Smooth muscle cell (in vitro differentiated cells): ENCODE results near the gene VGLL3. TPM values are rescaled to one million over a fixed set of nuclear protein-coding genes. Genes with fewer than 3 reads are reported as not detected.

Source experiments
- DNase-seq: peaks from one replicate; lab custom pipeline; 2025; ENCODE audit not compliant: unreplicated experiment; lab: John Stamatoyannopoulos, UW
- H2AFZ ChIP-seq: fragments of 200-600 bp; sonication (generic); 2 replicates; pipeline ENCODE4 v1.6.0; 2016; ENCODE audit warnings: antibody characterized with exemption, low read depth, mild to moderate bottlenecking
- H3F3A ChIP-seq: fragments of 200-600 bp; sonication (generic); 2 replicates; pipeline ENCODE4 v1.6.0; 2017; ENCODE audit warnings: antibody characterized with exemption, low read depth
- H3K27ac ChIP-seq: fragments of 200-600 bp; sonication (generic); 2 replicates; pipeline ENCODE4 v1.5.1; 2016; ENCODE audit warnings: low read depth, mild to moderate bottlenecking
- H3K27me3 ChIP-seq: fragments of 200-600 bp; sonication (generic); 2 replicates; pipeline ENCODE4 v1.6.1; 2016; ENCODE audit warnings: low read depth, mild to moderate bottlenecking
- H3K36me3 ChIP-seq: fragments of 200-600 bp; sonication (generic); 2 replicates; pipeline ENCODE4 v1.5.1; 2016; ENCODE audit warnings: low read depth
- H3K4me1 ChIP-seq: fragments of 200-600 bp; sonication (generic); 2 replicates; pipeline ENCODE4 v1.5.1; 2016; ENCODE audit warnings: low read depth
- H3K4me2 ChIP-seq: fragments of 200-600 bp; sonication (generic); 2 replicates; pipeline ENCODE4 v1.6.0; 2016; ENCODE audit warnings: mild to moderate bottlenecking
- H3K4me3 ChIP-seq: fragments of 200-600 bp; sonication (generic); 2 replicates; pipeline ENCODE4 v1.5.1; 2016; ENCODE audit warnings: mild to moderate bottlenecking
- H3K79me2 ChIP-seq: fragments of 200-600 bp; sonication (generic); 2 replicates; pipeline ENCODE4 v1.6.0; 2016; ENCODE audit warnings: low read depth, mild to moderate bottlenecking
- H3K9ac ChIP-seq: fragments of 200-600 bp; sonication (generic); 2 replicates; pipeline ENCODE4 v1.6.0; 2016; ENCODE audit warnings: low read depth
- H3K9me3 ChIP-seq: fragments of 200-600 bp; sonication (generic); replicated peaks from 2 replicates; pipeline ENCODE4 v1.5.1; 2016; ENCODE audit warnings: low read depth
- H4K20me1 ChIP-seq: fragments of 200-600 bp; sonication (generic); 2 replicates; pipeline ENCODE4 v1.6.0; 2016; ENCODE audit warnings: low read depth
- CTCF ChIP-seq: fragments of 200-600 bp; sonication (generic); IDR thresholded peaks from 2 replicates; pipeline ENCODE4 v1.5.1; 2017; ENCODE audit warnings: borderline replicate concordance, mild to moderate bottlenecking, antibody characterized with exemption; ENCODE audit not compliant: insufficient read depth, poor library complexity, severe bottlenecking
- WGBS: methylation state at CpG from one replicate; pipeline ENCODE4 v1.1.7; 2016; ENCODE audit warnings: low lambda C conversion rate; 5-methylcytosine and 5-hydroxymethylcytosine counted together
- polyA plus RNA-seq: library from polyadenylated mRNA; unstranded; fragments of >200 nt; fragmentation: Nextera tagmentation; extraction: Ambion mirVana; gene quantifications from 2 replicates; pipeline ENCODE4 v1.2.1, GENCODE V29; 2016
- total RNA-seq: library from RNA; depleted of rRNA; stranded (reverse); fragments of >200 nt; gene quantifications from 2 replicates; pipeline ENCODE4 v1.2.3, GENCODE V29; 2014

VGLL3 gene
- total and polyA plus RNA-seq, 2 experiments from 2014 or later, result 11.4 to 54.1 TPM

- TF ChIP-seq CTCF, result peak; percentile 38
- no peak overlapping the region for H3K9ac ChIP-seq
- no peaks in the 10 kb centered on the region for H3F3A ChIP-seq
- no peaks in the 10 kb centered on the region for H4K20me1 ChIP-seq
- DNase-seq, result no peak
- H3K4me1 ChIP-seq, result no peaks in the 10 kb centered on the region
- no peaks in the 10 kb centered on the region for H3K79me2 ChIP-seq
- H2AFZ ChIP-seq, result no peak overlapping the region
- H3K36me3 ChIP-seq, result no peaks in the 10 kb centered on the region
- H3K27ac ChIP-seq, result no peak overlapping the region
- 56% methylated on average over 4 of the region's 4 CpGs for WGBS
- no peaks in the 10 kb centered on the region for H3K9me3 ChIP-seq
- H3K27me3 ChIP-seq, result no peaks in the 10 kb centered on the region
- no peak overlapping the region for H3K4me3 ChIP-seq
- H3K4me2 ChIP-seq, result no peak overlapping the region
Observed at GRCh38 chr3:87006844-87007439, 16.0 kb upstream of the VGLL3 start.

DNA sequence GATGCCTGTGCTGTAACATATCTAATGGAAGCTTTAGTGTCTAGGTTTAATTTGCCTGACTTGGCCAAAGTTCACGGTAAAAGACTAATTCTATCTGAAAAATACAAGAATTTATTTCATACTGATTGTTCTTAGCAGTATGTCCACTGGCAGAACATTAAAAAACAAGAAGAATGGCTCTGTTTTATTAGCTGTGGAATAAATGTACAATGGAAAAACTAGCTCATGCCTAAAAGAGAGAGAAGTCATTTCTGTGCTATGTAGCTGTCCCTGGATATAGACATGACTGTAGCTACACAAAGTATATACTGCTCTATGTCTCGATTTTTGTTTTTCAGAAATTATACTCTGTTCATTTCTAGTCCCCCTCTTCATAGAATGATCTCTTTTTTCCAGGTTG is 13.9 kb upstream of the VGLL3 start:
- Histone ChIP-seq H3K4me2 (no peak overlapping the region), H2AFZ (no peak overlapping the region), H3K9me3 (no peaks in the 10 kb centered on the region), H3K27me3 (no peaks in the 10 kb centered on the region), H3K4me3 (no peak overlapping the region), H3K79me2 (no peaks in the 10 kb centered on the region), H4K20me1 (no peaks in the 10 kb centered on the region), H3K9ac (no peak overlapping the region), H3K27ac (no peak overlapping the region), H3K4me1 (no peaks in the 10 kb centered on the region), H3F3A (no peaks in the 10 kb centered on the region), H3K36me3 (no peaks in the 10 kb centered on the region)
- TF ChIP-seq CTCF, result no peak
- DNase-seq, result no peak
- WGBS, result 75% methylated on average over 2 of the region's 2 CpGs

GRCh38 chr3:87002346-87002745 is 11.4 kb upstream of the VGLL3 start:
- H3F3A ChIP-seq, result no peaks in the 10 kb centered on the region
- no peak for TF ChIP-seq CTCF
- H2AFZ ChIP-seq, result no peak overlapping the region
- H3K27me3 ChIP-seq, result no peaks in the 10 kb centered on the region
- DNase-seq, result no peak
- 77% methylated on average over 4 of the region's 4 CpGs for WGBS
- no peaks in the 10 kb centered on the region for H3K79me2 ChIP-seq
- peak overlapping the region; percentile 74 for H3K27ac ChIP-seq
- H3K9me3 ChIP-seq, result no peaks in the 10 kb centered on the region
- no peaks in the 10 kb centered on the region for H4K20me1 ChIP-seq
- H3K4me3 ChIP-seq, result no peak overlapping the region
- H3K9ac ChIP-seq, result no peak overlapping the region
- H3K36me3 ChIP-seq, result no peaks in the 10 kb centered on the region
- H3K4me2 ChIP-seq, result no peak overlapping the region
- H3K4me1 ChIP-seq, result no peaks in the 10 kb centered on the region

DNA sequence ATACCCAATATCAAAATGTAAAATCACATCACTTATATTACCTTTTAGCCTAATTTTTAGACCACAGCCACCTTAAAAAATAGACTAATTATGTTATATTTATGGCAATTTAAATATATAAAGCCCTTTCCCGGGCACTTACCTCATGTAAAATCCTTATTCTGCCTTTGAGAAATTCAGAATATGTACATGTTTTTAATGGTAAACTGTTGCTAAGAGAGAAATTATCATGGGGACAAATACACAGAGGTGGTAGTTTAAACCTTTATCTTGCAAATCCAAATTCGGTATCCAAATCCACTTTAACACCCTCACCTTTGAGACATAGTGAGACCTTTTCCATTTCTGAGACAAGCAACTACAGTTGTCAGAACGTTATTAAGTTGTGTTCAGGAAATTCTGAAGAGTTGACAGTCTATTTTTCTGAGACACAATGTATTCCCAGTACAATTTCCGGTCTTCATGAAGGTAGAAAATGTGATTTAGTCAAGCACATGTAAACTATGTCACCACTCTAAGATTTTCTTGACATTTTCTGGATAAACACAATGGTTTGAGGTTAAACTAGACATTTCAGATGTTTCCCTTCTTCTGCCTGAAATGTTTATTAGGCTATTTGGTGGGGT is 10.6 kb upstream of the VGLL3 start:
- H3K9me3 ChIP-seq, result no peaks in the 10 kb centered on the region
- H3K27ac ChIP-seq, result peak overlapping the region; percentile 74

More for the DNA sequence above, 10.6 kb upstream of the VGLL3 start:
- DNase-seq, result no peak
- H4K20me1 ChIP-seq, result no peaks in the 10 kb centered on the region
- H3K4me3 ChIP-seq, result no peak overlapping the region
- H3K36me3 ChIP-seq, result no peaks in the 10 kb centered on the region
- no peak overlapping the region for H2AFZ ChIP-seq
- TF ChIP-seq CTCF, result no peak
- H3K27me3 ChIP-seq, result no peaks in the 10 kb centered on the region
- H3F3A ChIP-seq, result no peaks in the 10 kb centered on the region
- 66% methylated on average over 4 of the region's 4 CpGs for WGBS
- H3K79me2 ChIP-seq, result no peaks in the 10 kb centered on the region
- no peak overlapping the region for H3K9ac ChIP-seq
- H3K4me1 ChIP-seq, result peaks cover 4% of the 10 kb centered on the region
- no peak overlapping the region for H3K4me2 ChIP-seq
